Posterior vena cava (tissue), 2 donors: ENCODE data around the gene SLC25A11. TPM values are rescaled to one million over a fixed set of nuclear protein-coding genes. Genes with fewer than 3 reads are reported as not detected.
A peak's percentile ranks its signal among the peaks of the same experiment; 100 is the strongest.

Source experiments
- DNase-seq: peaks from one replicate; pipeline ENCODE4 v3.0.0-alpha.2; 2020; ENCODE audit warnings: low spot score
- intact Hi-C, 2 donors: fragments of 100-400 bp; cut with DNase I; formaldehyde crosslinking; loops; one replicate each; pipeline versions ENCODE4 v1.14.1 to v1.14.2; 2022 to 2023
- total RNA-seq, 2 donors: library from RNA; stranded (reverse); fragmentation: NEBNext Ultra II Directional; extraction: Animal tissue kit (Norgen Biotek cat#: 25700); gene quantifications; one replicate each; pipeline ENCODE4 v1.2.1, GENCODE V29; 2021
- donor health status: DM: yes; HTN: yes; CAD: no.
- donor health status: DM: yes; HTN: yes; CAD: no.

Gene SLC25A11
- total RNA-seq, 2 donors from 2014 or later = 33.0 to 43.7 TPM

DNA sequence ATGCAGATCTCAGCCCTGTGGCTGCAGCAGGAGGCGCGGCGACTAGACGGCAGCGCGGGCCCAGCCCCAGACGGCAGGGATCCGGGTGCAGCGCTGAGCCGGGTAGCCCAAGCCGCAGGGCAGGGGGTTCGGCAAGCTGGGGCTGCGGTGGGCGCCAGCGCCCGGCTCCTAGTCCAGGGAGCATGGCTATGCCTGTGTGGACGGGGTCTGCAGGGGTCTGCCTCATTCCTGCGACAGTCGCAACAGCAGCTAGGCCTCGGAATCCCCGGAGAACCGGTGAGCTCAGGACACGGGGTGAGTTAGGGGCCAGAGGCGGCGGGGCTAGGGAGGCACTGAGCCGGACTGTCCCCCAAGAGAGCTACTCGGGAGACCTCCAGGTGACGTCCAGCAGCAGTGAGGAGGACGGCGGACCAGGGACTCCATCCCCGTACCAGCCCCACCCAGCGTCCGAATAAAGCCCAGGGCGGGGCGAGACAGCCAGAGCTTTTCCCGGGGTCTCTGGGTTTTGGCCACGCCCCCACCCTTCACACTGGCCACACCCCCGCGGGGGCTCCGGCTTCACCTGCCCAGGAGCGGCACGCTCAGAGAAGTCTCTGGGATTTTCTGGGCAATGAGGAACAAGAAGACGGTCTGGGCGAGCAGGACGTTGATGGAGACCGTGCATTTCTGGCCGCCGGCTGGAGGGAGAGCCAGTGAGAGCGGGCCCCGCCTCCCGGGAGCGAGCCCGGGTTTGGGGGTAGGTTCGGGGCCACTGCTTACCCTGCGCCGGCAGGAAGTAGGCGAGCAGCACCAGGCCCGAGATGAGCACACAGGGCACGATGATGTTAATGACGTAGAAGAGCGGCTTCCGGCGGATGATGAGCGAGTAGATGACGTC, 39.4 kb downstream of the SLC25A11 start:
- no peak for DNase-seq
- intact Hi-C loops = loop anchor here (10.0 kb wide), 1 partner anchor 164 kb away; no protein-coding TSS in a partner anchor

DNA sequence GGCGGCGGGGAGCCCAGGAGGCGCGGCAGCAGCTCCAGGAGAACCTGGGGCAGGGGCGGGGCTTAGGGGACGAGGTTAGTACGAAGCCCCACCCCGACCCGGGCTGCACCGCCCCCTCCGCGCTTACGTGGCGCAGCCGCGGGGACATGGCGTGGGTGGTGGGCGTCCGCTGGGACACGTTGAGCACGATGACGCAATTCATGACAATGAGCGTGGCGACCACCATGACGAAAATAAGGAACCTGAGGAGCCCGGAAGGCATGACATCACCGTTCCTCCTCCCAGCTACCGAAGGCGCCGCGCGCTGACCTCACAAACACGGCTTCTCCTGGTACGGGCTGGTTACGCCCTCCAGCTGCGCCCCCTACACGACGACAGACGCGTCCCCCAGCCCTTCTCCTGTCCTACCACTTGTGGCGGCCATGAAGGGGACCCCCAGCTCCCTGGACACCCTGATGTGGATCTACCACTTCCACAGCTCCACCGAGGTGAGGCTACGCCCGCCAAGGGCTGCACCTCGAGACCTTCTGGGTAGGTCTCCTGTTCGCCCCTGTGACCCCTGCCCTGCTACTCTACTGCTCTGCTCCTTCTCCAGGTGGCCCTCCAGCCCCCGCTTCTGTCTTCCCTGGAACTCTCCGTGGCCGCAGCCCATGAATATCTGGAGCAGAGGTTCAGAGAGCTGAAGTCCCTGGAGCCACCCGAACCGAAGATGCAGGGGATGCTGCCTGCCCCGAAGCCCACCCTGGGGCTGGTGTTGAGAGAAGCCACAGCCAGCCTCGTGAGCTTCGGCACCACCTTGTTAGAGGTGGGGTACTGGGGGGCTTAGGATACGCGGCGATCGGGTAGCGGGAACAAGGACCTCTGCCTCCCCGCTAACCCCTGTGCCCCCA, 40.3 kb downstream of the SLC25A11 start, which contains the start of gene C17orf107:
Gene C17orf107 (plus strand): TSS at position 196 of the 890 bp plus-strand sequence. CDS start 227 bp downstream, at position 423.
- intact Hi-C loops = loop anchor here (5.0 to 10.0 kb wide), 2 partner anchors 165 to 1998 kb away; no protein-coding TSS in a partner anchor
- peak; percentile 95 for DNase-seq

DNA sequence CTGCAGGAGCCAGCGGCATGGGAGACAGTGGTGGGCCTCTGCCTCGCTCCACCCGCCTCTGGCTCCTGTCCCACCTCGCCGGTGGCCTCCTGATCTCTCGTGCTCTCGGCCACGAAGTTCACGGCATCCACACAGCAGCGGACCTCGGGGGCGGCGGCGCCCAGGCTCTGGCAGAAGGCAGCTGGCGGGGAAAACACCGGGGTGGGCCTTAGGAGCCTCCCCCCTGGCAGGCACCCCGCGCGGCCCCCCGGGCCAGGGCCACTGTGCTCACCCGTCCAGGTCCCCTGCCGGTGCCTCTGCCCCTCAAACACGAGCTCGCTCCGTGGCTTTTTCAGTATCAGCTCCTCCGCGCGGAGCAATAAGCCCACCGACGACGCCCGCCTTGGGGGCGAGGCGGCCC, 40.9 kb downstream of the SLC25A11 start:
- intact Hi-C loops = loop anchor here in 1 of 2 donors (5.0 kb wide), 1 partner anchor 1998 kb away; no protein-coding TSS in a partner anchor
- no peak for DNase-seq

DNA sequence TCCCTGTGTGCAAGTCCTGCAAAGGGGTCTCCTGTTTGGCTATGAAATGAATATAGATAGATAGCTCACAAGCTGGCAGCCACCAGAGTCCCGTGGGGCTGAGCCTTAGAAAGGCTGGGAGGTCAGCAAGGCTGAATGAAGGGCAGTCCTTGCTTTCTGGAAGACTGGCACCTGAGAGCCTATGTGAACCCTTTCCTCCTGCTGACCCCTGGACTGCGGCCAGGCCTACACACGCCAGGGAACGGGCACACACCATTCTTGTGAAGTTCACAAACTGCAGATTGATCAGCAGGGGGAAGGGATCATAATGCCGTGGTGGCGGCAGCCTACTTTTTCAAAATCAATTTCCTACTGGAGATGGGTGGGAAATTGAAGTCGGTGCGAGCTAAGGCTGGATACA, 41.5 kb downstream of the SLC25A11 start:
- intact Hi-C loops = loop anchor here in 1 of 2 donors (5.0 kb wide), 1 partner anchor 1999 kb away; no protein-coding TSS in a partner anchor

DNA sequence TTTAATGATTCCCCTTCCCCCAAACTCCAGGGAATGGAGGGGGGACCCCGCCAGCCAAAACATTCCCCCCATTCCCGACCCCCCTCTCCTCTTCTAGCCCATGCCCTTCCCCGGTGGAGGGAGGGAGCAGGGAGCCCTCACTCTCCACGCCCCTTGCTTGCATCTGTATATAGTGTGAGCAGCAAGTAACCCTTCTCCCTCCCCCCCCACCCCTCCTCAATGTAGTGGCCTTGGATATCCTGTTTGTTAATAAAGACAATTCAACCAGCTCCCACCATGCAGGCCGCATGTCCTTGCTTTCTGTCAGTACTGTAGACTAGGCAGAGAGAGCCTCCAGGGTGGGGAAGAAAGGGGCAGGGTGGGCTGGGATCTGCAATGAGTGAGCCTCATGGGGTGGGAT, 42.1 kb downstream of the SLC25A11 start:
- intact Hi-C loops = loop anchor here in 1 of 2 donors (5.0 kb wide), 1 partner anchor 2000 kb away; no protein-coding TSS in a partner anchor
- DNase-seq = no peak

More for the DNA sequence above, 41.5 kb downstream of the SLC25A11 start:
- no peak for DNase-seq

DNA sequence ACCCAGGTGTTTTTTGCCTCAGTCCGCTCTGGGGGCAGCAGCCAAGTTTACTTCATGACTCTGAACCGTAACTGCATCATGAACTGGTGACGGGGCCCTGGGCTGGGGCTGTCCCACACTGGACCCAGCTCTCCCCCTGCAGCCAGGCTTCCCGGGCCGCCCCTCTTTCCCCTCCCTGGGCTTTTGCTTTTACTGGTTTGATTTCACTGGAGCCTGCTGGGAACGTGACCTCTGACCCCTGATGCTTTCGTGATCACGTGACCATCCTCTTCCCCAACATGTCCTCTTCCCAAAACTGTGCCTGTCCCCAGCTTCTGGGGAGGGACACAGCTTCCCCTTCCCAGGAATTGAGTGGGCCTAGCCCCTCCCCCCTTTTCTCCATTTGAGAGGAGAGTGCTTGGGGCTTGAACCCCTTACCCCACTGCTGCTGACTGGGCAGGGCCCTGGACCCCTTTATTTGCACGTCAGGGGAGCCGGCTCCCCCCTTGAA, 42.6 kb downstream of the SLC25A11 start:
- no peak for DNase-seq

DNA sequence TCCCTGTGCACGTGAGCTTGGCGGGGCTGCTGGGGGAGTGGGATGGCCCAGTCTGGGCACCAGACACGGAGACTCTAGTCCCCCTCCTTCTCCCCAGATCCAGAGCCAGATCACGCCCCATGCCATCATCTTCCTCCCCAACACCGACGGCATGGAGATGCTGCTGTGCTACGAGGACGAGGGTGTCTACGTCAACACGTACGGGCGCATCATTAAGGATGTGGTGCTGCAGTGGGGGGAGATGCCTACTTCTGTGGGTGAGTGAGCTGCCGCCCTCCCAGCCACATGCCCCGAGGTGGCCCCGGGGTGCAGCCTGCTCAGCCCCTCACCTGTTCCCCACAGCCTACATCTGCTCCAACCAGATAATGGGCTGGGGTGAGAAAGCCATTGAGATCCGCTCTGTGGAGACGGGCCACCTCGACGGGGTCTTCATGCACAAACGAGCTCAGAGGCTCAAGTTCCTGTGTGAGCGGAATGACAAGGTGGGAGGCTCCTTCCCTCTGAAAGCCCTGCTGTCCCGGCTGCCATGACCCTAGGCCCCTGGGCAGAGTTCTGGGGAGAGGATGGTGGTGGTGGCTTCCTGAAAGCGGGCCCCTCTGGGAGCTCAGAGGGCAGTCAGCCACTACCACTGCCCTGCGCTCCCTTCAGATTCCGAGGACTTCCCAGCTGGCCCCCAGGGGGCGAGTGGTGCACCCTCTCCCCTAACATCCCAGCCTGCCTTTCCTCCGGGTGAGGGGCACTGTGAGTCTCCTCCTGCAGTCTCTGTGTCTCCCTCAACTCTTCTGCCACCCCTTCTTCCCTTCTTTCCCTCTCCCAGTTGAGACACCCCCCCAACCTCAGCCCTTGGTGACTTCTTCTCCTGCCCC, 43.3 kb downstream of the SLC25A11 start:
- DNase-seq = no peak
- intact Hi-C loops = loop anchor here in 1 of 2 donors (5.0 kb wide), 1 partner anchor 2001 kb away; no protein-coding TSS in a partner anchor

More for the DNA sequence above, 42.6 kb downstream of the SLC25A11 start:
- intact Hi-C loops = loop anchor here in 1 of 2 donors (5.0 kb wide), 1 partner anchor 2000 kb away; no protein-coding TSS in a partner anchor

DNA sequence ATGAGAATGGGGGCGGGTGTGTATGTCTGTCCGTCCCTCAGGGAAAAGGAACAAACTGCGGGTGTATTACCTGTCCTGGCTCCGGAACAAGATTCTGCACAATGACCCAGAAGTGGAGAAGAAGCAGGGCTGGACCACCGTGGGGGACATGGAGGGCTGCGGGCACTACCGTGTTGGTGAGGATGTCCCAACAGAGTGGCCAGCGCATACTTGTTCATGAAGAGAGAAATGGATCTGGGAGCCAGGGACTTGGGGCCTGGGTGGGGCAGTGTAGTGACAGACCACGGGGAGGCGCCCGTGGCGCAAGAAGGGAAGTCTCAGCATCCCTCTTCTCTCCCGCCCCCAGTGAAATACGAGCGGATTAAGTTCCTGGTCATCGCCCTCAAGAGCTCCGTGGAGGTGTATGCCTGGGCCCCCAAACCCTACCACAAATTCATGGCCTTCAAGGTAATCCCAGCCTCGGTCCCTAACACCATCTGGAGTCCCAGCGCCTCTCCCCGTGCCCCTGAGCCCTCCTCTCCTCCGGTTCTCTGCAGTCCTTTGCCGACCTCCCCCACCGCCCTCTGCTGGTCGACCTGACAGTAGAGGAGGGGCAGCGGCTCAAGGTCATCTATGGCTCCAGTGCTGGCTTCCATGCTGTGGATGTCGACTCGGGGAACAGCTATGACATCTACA, 44.1 kb downstream of the SLC25A11 start:
- intact Hi-C loops = loop anchor here in 1 of 2 donors (5.0 kb wide), 1 partner anchor 2002 kb away; no protein-coding TSS in a partner anchor
- no peak for DNase-seq

DNA sequence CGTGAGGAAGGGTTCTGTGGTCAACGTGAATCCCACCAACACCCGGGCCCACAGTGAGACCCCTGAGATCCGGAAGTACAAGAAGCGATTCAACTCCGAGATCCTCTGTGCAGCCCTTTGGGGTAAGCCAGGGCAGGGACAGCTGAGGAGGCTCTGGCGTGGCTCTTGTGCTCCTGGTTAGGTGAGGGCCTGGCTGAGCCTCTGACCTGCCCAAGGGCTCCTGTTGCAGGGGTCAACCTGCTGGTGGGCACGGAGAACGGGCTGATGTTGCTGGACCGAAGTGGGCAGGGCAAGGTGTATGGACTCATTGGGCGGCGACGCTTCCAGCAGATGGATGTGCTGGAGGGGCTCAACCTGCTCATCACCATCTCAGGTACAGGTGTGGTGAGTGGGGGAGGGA, 44.7 kb downstream of the SLC25A11 start:
- no peak for DNase-seq
- intact Hi-C loops = loop anchor here in 1 of 2 donors (5.0 kb wide), 1 partner anchor 2002 kb away; no protein-coding TSS in a partner anchor

DNA sequence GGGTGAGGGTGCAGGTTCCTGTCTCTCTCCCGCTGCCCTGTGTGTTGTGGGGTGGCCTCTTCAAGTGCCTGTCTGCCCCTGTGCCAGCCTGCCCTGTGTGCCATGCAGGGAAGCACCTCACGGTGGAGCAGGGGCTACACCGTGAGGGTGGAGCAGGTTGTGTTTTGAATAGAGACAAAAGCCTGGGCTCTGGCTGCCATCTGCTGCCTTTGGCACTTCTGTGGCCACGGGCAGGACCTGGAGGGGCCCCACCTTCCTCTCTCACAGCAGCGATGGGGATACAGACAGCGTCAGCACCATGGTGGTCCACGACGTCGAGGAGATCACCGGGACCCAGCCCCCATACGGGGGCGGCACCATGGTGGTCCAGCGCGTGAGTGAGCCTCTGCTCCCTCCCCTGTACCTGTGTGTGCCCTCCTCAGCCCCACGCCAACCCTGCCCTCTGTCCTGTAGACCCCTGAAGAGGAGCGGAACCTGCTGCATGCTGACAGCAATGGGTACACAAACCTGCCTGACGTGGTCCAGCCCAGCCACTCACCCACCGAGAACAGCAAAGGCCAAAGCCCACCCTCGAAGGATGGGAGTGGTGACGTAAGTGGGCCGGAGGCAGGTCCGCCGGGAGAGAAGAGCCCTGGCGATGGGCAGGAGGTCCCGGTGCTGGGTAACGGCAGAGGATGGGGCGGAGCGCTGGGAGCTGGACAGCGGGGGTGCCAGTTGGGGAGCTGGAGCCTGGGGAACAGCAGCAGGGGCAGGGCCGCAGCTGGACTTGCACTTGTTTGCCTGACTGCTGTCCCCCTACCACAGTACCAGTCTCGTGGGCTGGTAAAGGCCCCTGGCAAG, 45.9 kb downstream of the SLC25A11 start:
- no peak for DNase-seq
- intact Hi-C loops = loop anchor here in 1 of 2 donors (1.0 kb wide), 1 partner anchor 163 kb away; the partner anchor contains the start of gene MED11

DNA sequence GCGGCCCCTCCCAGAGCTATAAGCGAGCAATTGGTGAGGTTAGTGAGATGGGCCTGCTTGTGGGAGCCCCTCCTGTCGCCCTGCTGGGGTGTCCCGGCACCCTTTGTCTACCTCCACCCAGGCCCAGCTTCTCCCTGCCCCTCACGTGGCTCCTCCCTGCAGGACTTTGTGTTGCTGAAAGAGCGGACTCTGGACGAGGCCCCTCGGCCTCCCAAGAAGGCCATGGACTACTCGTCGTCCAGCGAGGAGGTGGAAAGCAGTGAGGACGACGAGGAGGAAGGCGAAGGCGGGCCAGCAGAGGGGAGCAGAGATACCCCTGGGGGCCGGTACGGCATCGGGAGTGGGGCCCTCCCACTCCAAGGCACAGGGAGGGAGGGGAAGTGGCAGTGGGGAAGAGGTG, 46.6 kb downstream of the SLC25A11 start:
- no peak for DNase-seq
- intact Hi-C loops = loop anchor here in 1 of 2 donors (1.0 kb wide), 1 partner anchor 162 kb away; the partner anchor contains the start of gene MED11

DNA sequence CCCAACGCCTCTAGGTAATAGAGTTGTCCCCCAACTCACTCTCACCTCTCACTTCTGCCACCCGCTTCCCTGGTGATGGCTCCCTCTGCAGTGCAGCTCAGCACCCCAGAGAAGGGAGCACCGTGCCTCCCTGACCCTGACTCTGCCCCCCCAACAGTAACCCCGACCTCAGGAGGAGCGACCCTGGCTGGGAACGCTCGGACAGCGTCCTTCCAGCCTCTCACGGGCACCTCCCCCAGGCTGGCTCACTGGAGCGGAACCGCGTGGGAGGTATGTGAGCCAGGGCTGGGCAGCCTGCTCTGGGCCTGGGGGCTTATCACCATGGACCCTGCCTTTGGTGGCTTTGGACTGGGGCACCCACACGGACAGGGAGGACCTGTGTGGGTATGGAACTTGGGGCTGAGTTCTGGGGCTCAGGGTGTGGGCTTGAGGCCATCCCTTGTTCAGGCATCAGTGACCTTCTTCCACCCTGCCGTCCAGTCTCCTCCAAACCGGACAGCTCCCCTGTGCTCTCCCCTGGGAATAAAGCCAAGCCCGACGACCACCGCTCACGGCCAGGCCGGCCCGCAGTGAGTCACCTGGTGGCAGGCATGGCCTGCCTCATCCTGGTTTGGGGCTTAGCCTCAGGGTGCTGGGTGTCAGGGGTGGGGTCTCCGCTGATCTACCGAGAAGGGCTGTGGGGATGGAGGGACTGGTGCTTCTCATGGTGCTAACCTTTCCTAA, 47.2 kb downstream of the SLC25A11 start:
- intact Hi-C loops = loop anchor here in 1 of 2 donors (1.0 kb wide), 1 partner anchor 161 kb away; the partner anchor contains the start of gene MED11
- DNase-seq = no peak

DNA sequence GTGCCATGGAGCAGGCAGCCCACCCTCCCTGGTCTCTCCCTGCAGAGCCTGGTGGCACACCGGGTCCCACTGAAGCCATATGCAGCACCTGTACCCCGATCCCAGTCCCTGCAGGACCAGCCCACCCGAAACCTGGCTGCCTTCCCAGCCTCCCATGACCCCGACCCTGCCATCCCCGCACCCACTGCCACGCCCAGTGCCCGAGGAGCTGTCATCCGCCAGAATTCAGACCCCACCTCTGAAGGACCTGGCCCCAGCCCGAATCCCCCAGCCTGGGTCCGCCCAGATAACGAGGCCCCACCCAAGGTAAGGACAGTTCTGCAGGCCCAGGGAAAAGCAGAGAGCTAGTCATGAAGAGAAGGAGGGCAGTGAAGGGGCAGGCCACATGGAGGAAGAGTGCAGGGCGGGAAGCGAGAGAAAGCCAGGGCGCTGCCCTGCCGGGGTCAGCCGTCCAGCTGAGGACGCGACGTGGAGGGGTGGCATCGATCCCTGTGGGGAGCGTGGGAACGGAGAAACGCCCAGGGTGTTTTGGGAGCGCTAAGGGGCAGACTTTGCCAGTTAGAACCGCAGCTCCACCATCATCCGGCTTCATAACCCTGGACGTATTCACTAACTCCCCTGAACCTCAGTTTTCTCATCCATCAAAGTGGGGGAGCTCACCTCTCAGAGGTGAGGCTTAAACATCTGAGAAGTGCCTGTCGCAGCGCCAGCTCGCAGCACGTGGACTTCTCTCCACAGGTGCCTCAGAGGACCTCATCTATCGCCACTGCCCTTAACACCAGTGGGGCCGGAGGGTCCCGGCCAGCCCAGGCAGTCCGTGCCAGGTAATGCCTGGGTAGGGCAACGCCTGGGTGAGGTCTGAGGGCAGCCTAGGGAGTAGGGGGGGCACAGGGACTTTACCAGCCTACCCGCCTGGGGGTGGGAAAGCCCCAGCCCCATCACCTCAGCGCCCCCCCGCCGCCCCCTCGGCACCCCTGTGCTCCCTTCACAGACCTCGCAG, 48.1 kb downstream of the SLC25A11 start:
- intact Hi-C loops = no loop called here
- no peak for DNase-seq

DNA sequence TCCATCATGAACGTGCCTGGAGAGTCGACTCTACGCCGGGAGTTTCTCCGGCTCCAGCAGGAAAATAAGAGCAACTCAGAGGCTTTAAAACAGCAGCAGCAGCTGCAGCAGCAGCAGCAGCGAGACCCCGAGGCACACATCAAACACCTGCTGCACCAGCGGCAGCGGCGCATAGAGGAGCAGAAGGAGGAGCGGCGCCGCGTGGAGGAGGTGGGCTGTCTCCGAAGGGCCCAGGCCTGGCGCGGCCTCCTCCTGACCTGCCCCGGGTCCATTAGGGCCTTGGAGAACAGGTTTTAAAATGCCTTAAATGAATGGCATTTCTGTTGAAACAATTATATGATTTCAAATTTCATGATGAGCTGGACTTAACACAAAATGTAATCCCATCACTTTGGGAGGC, 52.3 kb downstream of the SLC25A11 start:
- intact Hi-C loops = loop anchor here (5.0 kb wide), 1 partner anchor 100 kb away; the partner anchor contains the start of genes GLTPD2 (in 2 of the 2) and VMO1 (in 2 of the 2)
- DNase-seq = no peak
